ENCODE measurements around the gene TMEM176B.
"Not testable (repeated sequence)": the region's sequence is repeated elsewhere in the genome, so short reads cannot be mapped to it uniquely, and the experiment has no call there.

Gene TMEM176B

GRCh38 chr7:150823484-150824126 is 23.4 kb upstream of the TMEM176B start:
- DNase-seq: no peak

GRCh38 chr7:150823043-150823442 is 22.9 kb upstream of the TMEM176B start:
- DNase-seq: no peak

GRCh38 chr7:150820578-150821198 is 20.5 kb upstream of the TMEM176B start:
- DNase-seq: no peak

- DNase-seq: no peak
Measured at GRCh38 chr7:150820148-150820547, 20.0 kb upstream of the TMEM176B start.

- DNase-seq: no peak
Measured at GRCh38 chr7:150818971-150819370, 18.8 kb upstream of the TMEM176B start.

GRCh38 chr7:150814328-150815001 is 14.3 kb upstream of the TMEM176B start:
- no peak for DNase-seq

GRCh38 chr7:150807616-150808438 is 7.7 kb upstream of the TMEM176B start:
- not testable (repeated sequence) for DNase-seq

GRCh38 chr7:150806863-150807262 is 6.7 kb upstream of the TMEM176B start:
- DNase-seq: no peak

GRCh38 chr7:150806454-150806853 is 6.3 kb upstream of the TMEM176B start:
- no peak for DNase-seq

- DNase-seq: no peak
Measured at GRCh38 chr7:150805864-150806263, 5.7 kb upstream of the TMEM176B start.

- no peak for DNase-seq
Measured at GRCh38 chr7:150804802-150805201, 4.6 kb upstream of the TMEM176B start.

GRCh38 chr7:150803161-150803860 is 3.1 kb upstream of the TMEM176B start:
- no peak for DNase-seq

- DNase-seq: no peak
Measured at GRCh38 chr7:150801946-150802771, 2.0 kb upstream of the TMEM176B start.

- DNase-seq: no peak
Measured at GRCh38 chr7:150801242-150801945, 1.2 kb upstream of the TMEM176B start.

GRCh38 chr7:150800581-150801241 is 547 bp upstream of the TMEM176B start, which contains the start of gene TMEM176A:
TMEM176A (plus strand) TSS chr7:150800769; CDS start chr7:150801551, 782 bp downstream.
- peak in 6 of 56 donors; percentile 20 to 73 (median 47) for DNase-seq

GRCh38 chr7:150799156-150799555 is 1.0 kb downstream of the TMEM176B start:
- DNase-seq: no peak

- no peak for DNase-seq
Measured at GRCh38 chr7:150797661-150798060, 2.5 kb downstream of the TMEM176B start.

GRCh38 chr7:150793569-150794238 is 6.5 kb downstream of the TMEM176B start:
- DNase-seq: no peak

Measured in amygdala (tissue), 56 donors.